ENCODE measurements around the gene CLEC2D.

The CLEC2D gene

DNA sequence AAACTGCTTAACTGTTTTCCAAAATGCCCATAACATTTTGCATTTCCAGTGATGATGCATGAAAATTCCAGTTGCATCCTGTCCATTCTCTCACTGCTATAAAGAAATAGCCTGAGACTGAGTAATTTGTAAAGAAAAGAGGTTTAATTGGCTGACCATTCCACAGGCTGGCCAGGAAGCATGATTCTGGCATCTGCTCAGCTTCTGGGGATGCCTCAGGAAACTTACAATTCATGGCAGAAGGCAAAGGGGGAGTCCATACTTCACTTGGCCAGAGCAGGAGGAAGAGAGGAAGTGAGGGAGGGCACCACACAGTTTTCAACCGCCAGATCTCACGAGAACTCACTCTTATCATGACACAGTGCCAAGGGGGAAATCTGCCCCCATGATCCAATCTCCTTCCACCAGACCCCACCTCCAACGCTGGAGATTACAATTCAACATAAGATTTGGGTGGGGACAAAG is 18.2 kb upstream of the CLEC2D start:
- TF ChIP-seq, protein P1, sequence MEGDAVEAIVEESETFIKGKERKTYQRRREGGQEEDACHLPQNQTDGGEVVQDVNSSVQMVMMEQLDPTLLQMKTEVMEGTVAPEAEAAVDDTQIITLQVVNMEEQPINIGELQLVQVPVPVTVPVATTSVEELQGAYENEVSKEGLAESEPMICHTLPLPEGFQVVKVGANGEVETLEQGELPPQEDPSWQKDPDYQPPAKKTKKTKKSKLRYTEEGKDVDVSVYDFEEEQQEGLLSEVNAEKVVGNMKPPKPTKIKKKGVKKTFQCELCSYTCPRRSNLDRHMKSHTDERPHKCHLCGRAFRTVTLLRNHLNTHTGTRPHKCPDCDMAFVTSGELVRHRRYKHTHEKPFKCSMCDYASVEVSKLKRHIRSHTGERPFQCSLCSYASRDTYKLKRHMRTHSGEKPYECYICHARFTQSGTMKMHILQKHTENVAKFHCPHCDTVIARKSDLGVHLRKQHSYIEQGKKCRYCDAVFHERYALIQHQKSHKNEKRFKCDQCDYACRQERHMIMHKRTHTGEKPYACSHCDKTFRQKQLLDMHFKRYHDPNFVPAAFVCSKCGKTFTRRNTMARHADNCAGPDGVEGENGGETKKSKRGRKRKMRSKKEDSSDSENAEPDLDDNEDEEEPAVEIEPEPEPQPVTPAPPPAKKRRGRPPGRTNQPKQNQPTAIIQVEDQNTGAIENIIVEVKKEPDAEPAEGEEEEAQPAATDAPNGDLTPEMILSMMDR (IDR thresholded peaks at IDR 0.05; ENCODE audit: extremely low read depth, insufficient read depth, missing control alignments): no peak
- in situ Hi-C loops (cut with MboI; ENCODE audit: low pct_unique_long_range_greater_than_20kb, low sequenced_read_pairs, unreplicated experiment): no loop called here
- DNase-seq (ENCODE audit: low spot score): no peak

DNA sequence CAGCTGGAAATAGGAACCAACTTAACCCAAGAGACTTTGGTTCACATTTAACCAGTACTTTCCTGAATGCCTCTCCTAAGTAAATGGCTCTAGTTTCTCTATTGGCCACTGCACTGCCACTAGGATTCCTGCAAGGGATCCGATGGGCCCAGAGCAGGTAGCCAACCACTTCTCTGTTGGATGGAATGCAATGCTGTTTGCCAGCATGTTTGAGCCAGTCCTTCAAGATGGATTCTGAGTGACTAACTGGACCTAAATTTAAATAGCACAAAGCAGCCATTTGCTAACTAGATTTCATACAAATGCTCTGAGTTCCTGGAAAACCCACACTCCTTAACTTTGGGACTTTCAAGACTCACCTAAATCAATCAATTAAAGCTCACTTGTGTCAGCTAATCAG is 9.5 kb upstream of the CLEC2D start:
- no peak for DNase-seq (ENCODE audit: low spot score)
- in situ Hi-C loops (cut with MboI; ENCODE audit: low pct_unique_long_range_greater_than_20kb, low sequenced_read_pairs, unreplicated experiment): no loop called here
- TF ChIP-seq, protein P1 (IDR thresholded peaks at IDR 0.05; ENCODE audit: extremely low read depth, insufficient read depth, missing control alignments): no peak

DNA sequence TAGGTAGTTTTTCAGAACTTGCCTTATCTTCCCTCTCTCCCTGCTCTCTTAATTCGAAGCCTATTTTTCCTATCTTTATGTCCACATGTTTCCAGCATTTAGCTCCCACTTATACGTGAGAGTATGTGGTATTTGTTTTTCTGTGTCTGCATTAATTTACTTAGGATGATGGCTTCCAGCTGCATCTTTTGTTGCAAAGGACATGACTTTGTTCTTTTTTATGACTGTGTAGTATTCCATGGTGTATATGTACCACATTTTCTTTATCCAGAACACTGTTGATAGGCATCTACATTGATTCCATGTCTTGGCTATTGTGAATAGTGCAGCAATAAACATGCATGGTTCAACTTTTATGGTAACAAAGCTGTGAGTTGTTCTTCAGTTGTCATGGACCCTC is 7.8 kb upstream of the CLEC2D start:
- in situ Hi-C loops (cut with MboI; ENCODE audit: low pct_unique_long_range_greater_than_20kb, low sequenced_read_pairs, unreplicated experiment): no loop called here
- no peak for DNase-seq (ENCODE audit: low spot score)
- TF ChIP-seq, protein P1 (IDR thresholded peaks at IDR 0.05; ENCODE audit: extremely low read depth, insufficient read depth, missing control alignments): no peak

DNA sequence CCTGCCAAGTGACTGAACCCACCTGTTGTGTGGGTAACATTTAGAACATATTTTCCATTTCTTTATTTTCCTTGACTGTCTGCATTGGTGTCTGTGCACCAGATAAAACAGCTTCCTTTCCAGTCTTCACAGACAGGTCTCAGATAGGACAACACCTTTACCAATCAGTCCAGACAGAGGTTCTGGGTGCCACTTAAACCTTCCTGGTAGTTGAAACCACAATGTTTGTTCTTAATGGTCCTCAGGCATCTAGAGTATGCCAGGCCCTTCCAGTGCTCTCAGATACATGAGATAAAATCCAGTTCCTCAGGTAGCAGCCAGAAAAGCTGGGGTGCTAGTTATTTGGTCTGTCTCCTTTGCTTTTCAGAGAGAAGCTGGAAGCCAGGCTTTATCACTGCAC is 7.0 kb upstream of the CLEC2D start:
- no peak for DNase-seq (ENCODE audit: low spot score)
- in situ Hi-C loops (cut with MboI; ENCODE audit: low pct_unique_long_range_greater_than_20kb, low sequenced_read_pairs, unreplicated experiment): no loop called here
- TF ChIP-seq, protein P1 (IDR thresholded peaks at IDR 0.05; ENCODE audit: extremely low read depth, insufficient read depth, missing control alignments): no peak

DNA sequence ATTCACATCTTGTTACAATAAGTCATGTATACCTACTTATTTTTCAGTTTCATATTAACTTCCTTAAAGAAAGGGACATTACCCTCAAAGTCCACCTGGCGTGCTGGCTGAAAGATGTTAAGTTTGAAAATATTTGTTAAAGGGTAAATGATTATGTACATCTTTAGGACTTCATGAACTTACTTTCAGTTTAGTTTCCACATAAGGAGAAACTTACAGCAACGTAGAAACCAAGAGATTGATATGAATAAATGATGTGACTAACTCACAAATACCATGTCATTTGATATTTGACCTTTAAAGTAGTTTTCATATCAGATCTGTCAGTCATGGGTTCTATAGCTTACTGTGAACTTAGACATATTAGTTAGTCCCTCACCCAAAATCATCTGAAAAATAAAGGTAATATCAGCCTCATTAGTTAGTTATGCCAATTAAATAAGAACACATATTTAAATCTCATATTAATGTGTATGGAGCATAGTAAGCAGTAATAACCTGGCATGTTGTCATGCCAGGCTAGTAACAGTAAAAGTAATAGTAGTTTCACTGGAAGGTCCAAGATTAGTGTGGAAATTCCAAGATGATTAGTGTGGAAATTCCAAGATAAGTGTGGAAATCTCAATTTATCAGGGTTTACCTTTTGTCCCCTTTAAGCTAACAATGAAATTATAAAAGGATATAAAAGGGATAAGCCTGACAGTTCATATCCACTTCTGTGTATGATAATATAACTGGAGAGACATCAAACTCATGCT is 1.9 kb upstream of the CLEC2D start:
- DNase-seq (ENCODE audit: low spot score): no peak
- in situ Hi-C loops (cut with MboI; ENCODE audit: low pct_unique_long_range_greater_than_20kb, low sequenced_read_pairs, unreplicated experiment): no loop called here
- TF ChIP-seq, protein P1 (IDR thresholded peaks at IDR 0.05; ENCODE audit: extremely low read depth, insufficient read depth, missing control alignments): no peak

DNA sequence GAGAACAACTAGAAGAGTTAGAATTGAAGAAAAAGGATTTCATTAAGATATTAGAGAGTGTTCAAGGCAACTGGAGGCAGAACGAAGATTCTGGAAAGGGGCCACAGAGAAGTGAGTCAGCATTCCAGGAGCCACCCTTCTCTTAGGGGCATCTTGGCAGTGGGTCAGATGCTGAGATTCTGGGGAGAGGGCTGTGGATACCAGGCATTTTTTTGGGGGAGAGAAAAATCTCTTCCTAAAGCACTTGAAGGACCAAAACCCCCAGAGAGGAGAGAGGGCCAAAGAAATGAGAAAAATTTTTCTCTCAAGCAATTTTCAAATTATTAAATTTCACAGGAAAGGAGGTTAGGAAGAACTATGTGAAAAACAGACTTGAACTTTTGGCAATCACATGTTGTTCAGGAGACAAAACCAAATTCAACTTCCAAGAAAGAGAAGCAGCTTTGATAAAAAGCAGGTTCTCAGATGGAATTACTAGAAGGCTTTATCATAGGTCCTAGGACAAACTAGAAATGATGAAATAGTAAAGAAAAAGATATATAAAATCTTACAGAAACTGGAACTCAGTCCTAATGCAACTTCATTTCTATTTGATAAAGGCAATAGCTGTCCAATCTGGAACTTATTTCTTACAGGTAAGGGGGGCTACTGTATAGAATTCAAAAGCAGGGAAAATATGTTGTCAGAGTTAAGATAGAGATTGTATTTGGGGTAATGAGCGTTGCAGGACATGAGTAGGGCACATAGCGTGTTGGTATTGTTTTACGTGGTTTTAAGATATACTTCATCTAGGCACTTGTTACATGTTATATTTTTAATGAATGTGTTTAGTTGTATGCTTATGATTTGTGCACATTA is 1.1 kb upstream of the CLEC2D start:
- TF ChIP-seq, protein P1 (IDR thresholded peaks at IDR 0.05; ENCODE audit: extremely low read depth, insufficient read depth, missing control alignments): no peak
- DNase-seq (ENCODE audit: low spot score): no peak
- in situ Hi-C loops (cut with MboI; ENCODE audit: low pct_unique_long_range_greater_than_20kb, low sequenced_read_pairs, unreplicated experiment): no loop called here
